GM19455 (cell line): Measurements from ENCODE around the gene ZNF768.
A peak's percentile ranks its signal among the peaks of the same experiment; 100 is the strongest.
"Not testable (repeated sequence)": the region's sequence is repeated elsewhere in the genome, so short reads cannot be mapped to it uniquely, and the experiment has no call there.

Source experiments
- ATAC-seq: cut with Tn5 transposase; IDR thresholded peaks from one replicate; pipeline ENCODE4 v1.9.1; 2021; ENCODE audit not compliant: unreplicated experiment

ZNF768 gene

GRCh38 chr16:30556125-30556473, 29.7 kb upstream of the ZNF768 start:
- no peak for ATAC-seq

GRCh38 chr16:30555315-30556124, 29.2 kb upstream of the ZNF768 start:
- ATAC-seq = no peak

- no peak for ATAC-seq
Observed at GRCh38 chr16:30554557-30555314, 28.4 kb upstream of the ZNF768 start.

- ATAC-seq = no peak
Observed at GRCh38 chr16:30553393-30553899, 27.1 kb upstream of the ZNF768 start.

GRCh38 chr16:30552956-30553355, 26.6 kb upstream of the ZNF768 start:
- ATAC-seq = no peak

GRCh38 chr16:30551781-30552180, 25.4 kb upstream of the ZNF768 start:
- no peak for ATAC-seq

- no peak for ATAC-seq
Observed at GRCh38 chr16:30548416-30549253, 22.3 kb upstream of the ZNF768 start.

- ATAC-seq = no peak
Observed at GRCh38 chr16:30546115-30546514, 19.7 kb upstream of the ZNF768 start.

GRCh38 chr16:30543067-30543466, 16.7 kb upstream of the ZNF768 start:
- ATAC-seq = no peak

GRCh38 chr16:30541502-30542329, 15.3 kb upstream of the ZNF768 start:
- no peak for ATAC-seq

GRCh38 chr16:30540916-30541464, 14.6 kb upstream of the ZNF768 start:
- not testable (repeated sequence) for ATAC-seq

- ATAC-seq = not testable (repeated sequence)
Observed at GRCh38 chr16:30539986-30540526, 13.7 kb upstream of the ZNF768 start.

GRCh38 chr16:30539000-30539964, 12.9 kb upstream of the ZNF768 start:
- ATAC-seq = no peak

- ATAC-seq = not testable (repeated sequence)
Observed at GRCh38 chr16:30536391-30537024, 10.1 kb upstream of the ZNF768 start.

GRCh38 chr16:30535777-30536190, 9.4 kb upstream of the ZNF768 start:
- peak; percentile 41 for ATAC-seq

GRCh38 chr16:30535106-30535776, 8.9 kb upstream of the ZNF768 start:
- no peak for ATAC-seq

- no peak for ATAC-seq
Observed at GRCh38 chr16:30534368-30535105, 8.2 kb upstream of the ZNF768 start, which contains the start of gene ZNF747. TSS of gene ZNF747 (minus strand) at chr16:30534858. CDS start at chr16:30534679, 179 bp downstream.
